HepG2 (cell line): ENCODE data around the gene CTNNA1. TPM values are rescaled to one million over a fixed set of nuclear protein-coding genes. Genes with fewer than 3 reads are reported as not detected.

Experiments used
- ATAC-seq: fragments of 200-7000 bp; cut with Tn5 transposase; 3 replicates; pipeline ENCODE4 v1.9.1; 2020; ENCODE audit warnings: mild to moderate bottlenecking, moderate library complexity
- BruUV-seq: library from RNA; stranded (reverse); fragments of 400-500 nt; replicated peaks from 2 replicates; lab custom pipeline; 2021; lab: Mats Ljungman, UMichigan
- CTCF ChIA-PET: fragments of 300-600 bp; formaldehyde crosslinking; extraction: SDS; loops from one replicate; lab custom pipeline; 2021; ENCODE audit warnings: low total read pairs, inconsistent platforms, low intra/inter-chr PET ratio; lab: Yijun Ruan, JAX
- POLR2A ChIA-PET: fragments of 350-600 bp; sonication (Branson Sonifier 250); formaldehyde crosslinking; loops from one replicate; lab custom pipeline; 2020; ENCODE audit warnings: antibody characterized with exemption, inconsistent platforms; lab: Yijun Ruan, JAX
- DNase-seq: peaks from one replicate; pipeline ENCODE4 v3.0.0-alpha.2; 2015; ENCODE audit warnings: low spot score
- FAIRE-seq: peaks from 3 replicates; lab custom pipeline; 2011; peaks lifted over from hg19 to GRCh38; lab: Jason Lieb, UNC
- H2AFZ ChIP-seq: one replicate; pipeline ENCODE4 v1.6.1; 2011; ENCODE audit warnings: low read length, inconsistent platforms
- H3K27ac ChIP-seq: fragments of 300-600 bp; 3 replicates; pipeline ENCODE4 v1.8.0; 2011; ENCODE audit warnings: mixed run types, mild to moderate bottlenecking, mixed read lengths, low read length, inconsistent platforms; ENCODE audit not compliant: insufficient read depth; ENCODE audit errors: extremely low read length
- H3K27me3 ChIP-seq, 2 experiments: fragments of 200-600 bp in 1 of 2; 2 replicates in 1 of 2; 3 replicates in 1 of 2; pipeline versions ENCODE4 v1.6.0 to v1.8.0; 2011; ENCODE audit warnings: low read length in 2 of 2, mild to moderate bottlenecking in 2 of 2, moderate library complexity in 2 of 2, inconsistent platforms in 1 of 2; ENCODE audit not compliant: insufficient read depth in 2 of 2, control insufficient read depth in 1 of 2
- H3K36me3 ChIP-seq, 2 experiments: fragments of 200-600 bp in 1 of 2; replicated peaks in 1 of 2; 2 replicates in 1 of 2; 3 replicates in 1 of 2; pipeline versions ENCODE4 v1.5.1 to v1.8.0; 2011; ENCODE audit warnings: low read length in 2 of 2, inconsistent platforms in 1 of 2; ENCODE audit not compliant: insufficient read depth in 2 of 2, control insufficient read depth in 1 of 2
- H3K4me1 ChIP-seq: 2 replicates; pipeline ENCODE4 v1.5.1; 2012; ENCODE audit warnings: low read length, inconsistent platforms; ENCODE audit not compliant: insufficient read depth
- H3K4me2 ChIP-seq: 2 replicates; pipeline ENCODE4 v1.6.0; 2011; ENCODE audit warnings: low read depth, low read length, inconsistent platforms
- H3K4me3 ChIP-seq, 3 experiments: fragments of 200-600 bp in 1 of 3; sonication (generic), shearing (Covaris generic) in 1 of 3; replicated peaks in 1 of 3; 2 replicates each; pipeline ENCODE4 v1.5.1; 2011 to 2016; ENCODE audit warnings: low read length in 3 of 3, inconsistent platforms in 2 of 3, low read depth in 2 of 3, mild to moderate bottlenecking in 2 of 3, control low read depth in 1 of 3, mixed read lengths in 1 of 3; ENCODE audit not compliant: insufficient read depth in 1 of 3
- H3K79me2 ChIP-seq: one replicate; pipeline ENCODE4 v1.6.1; 2011; ENCODE audit warnings: low read length, inconsistent platforms; ENCODE audit not compliant: insufficient read depth
- H3K9ac ChIP-seq: 2 replicates; pipeline ENCODE4 v1.6.0; 2011; ENCODE audit warnings: mild to moderate bottlenecking, low read depth, low read length, inconsistent platforms; ENCODE audit not compliant: insufficient read depth
- H3K9me3 ChIP-seq: 2 replicates; pipeline ENCODE4 v1.5.1; 2012; ENCODE audit warnings: mild to moderate bottlenecking, low read length
- H4K20me1 ChIP-seq: 2 replicates; pipeline ENCODE4 v1.6.0; 2011; ENCODE audit warnings: inconsistent platforms, mild to moderate bottlenecking, low read length, moderate library complexity; ENCODE audit not compliant: insufficient read depth
- AFF4 ChIP-seq: sonication (generic); formaldehyde crosslinking; IDR thresholded peaks from 2 replicates; pipeline ENCODE4 v1.4.0; 2020; ENCODE audit warnings: missing genetic modification reagents
- HNRNPH1 ChIP-seq: fragments of 200-400 bp; formaldehyde crosslinking; optimal IDR thresholded peaks from 2 replicates; pipeline ENCODE3; 2017; ENCODE audit warnings: mild to moderate bottlenecking, low read depth, low read length
- MNT ChIP-seq: fragments of 450-650 bp; IDR thresholded peaks from 2 replicates; pipeline ENCODE4 v1.6.1; 2016
- MXD3 ChIP-seq: IDR thresholded peaks from 2 replicates; pipeline ENCODE4 v1.6.1; 2016; ENCODE audit warnings: mild to moderate bottlenecking, missing biosample characterization, missing genetic modification reagents
- PCBP1 ChIP-seq: fragments of 200-400 bp; formaldehyde crosslinking; IDR thresholded peaks from 2 replicates; pipeline ENCODE4 v1.6.1; 2017; ENCODE audit warnings: mild to moderate bottlenecking, low read depth, low read length, borderline replicate concordance
- POLR2AphosphoS2 ChIP-seq: IDR thresholded peaks from 2 replicates; pipeline ENCODE4 v1.6.1; 2011; ENCODE audit warnings: low read depth, low read length, improper control_type of control experiment
- RAD51 ChIP-seq: fragments of 450-650 bp; IDR thresholded peaks from 2 replicates; pipeline ENCODE4 v1.6.1; 2016; ENCODE audit warnings: borderline replicate concordance
- TCF7L2 ChIP-seq: IDR thresholded peaks from 2 replicates; pipeline ENCODE4 v1.6.1; 2011; ENCODE audit warnings: mild to moderate bottlenecking, low read depth, low read length, moderate library complexity
- ZFP1 ChIP-seq: IDR thresholded peaks from 2 replicates; pipeline ENCODE4 v1.6.1; 2016
- ZHX1 ChIP-seq: sonication (generic); formaldehyde crosslinking; IDR thresholded peaks from 2 replicates; pipeline ENCODE4 v1.8.1; 2022; ENCODE audit warnings: low read depth, mild to moderate bottlenecking, missing genetic modification reagents
- ZNF101 ChIP-seq: sonication (generic); formaldehyde crosslinking; IDR thresholded peaks from 2 replicates; pipeline ENCODE4 v1.4.0; 2020; ENCODE audit warnings: mild to moderate bottlenecking, low read depth, missing genetic modification reagents, borderline replicate concordance
- ZNF33B ChIP-seq: sonication (generic); formaldehyde crosslinking; IDR thresholded peaks from 2 replicates; pipeline ENCODE4 v1.5.1; 2020; ENCODE audit warnings: mild to moderate bottlenecking, missing genetic modification reagents
- ZNF563 ChIP-seq: sonication (generic); formaldehyde crosslinking; IDR thresholded peaks from 2 replicates; pipeline ENCODE4 v1.8.0; 2022; ENCODE audit warnings: mild to moderate bottlenecking, moderate library complexity, missing genetic modification reagents
- ZNF614 ChIP-seq: IDR thresholded peaks from 2 replicates; pipeline ENCODE4 v1.6.1; 2018; ENCODE audit warnings: missing biosample characterization, missing genetic modification reagents, inconsistent platforms, borderline replicate concordance
- ZNF670 ChIP-seq: sonication (generic); formaldehyde crosslinking; IDR thresholded peaks from 2 replicates; pipeline ENCODE4 v1.8.0; 2022; ENCODE audit warnings: mild to moderate bottlenecking, missing genetic modification reagents, borderline replicate concordance
- ZNF749 ChIP-seq: sonication (generic); formaldehyde crosslinking; IDR thresholded peaks from 2 replicates; pipeline ENCODE4 v1.8.0; 2022; ENCODE audit warnings: mild to moderate bottlenecking, missing genetic modification reagents, moderate library complexity, borderline replicate concordance
- ZNF776 ChIP-seq: sonication (generic); formaldehyde crosslinking; IDR thresholded peaks from 2 replicates; pipeline ENCODE4 v1.4.0; 2020; ENCODE audit warnings: mild to moderate bottlenecking, missing genetic modification reagents
- WGBS: methylation state at CpG from one replicate; pipeline ENCODE4 v1.1.6; 2017; ENCODE audit warnings: low lambda C conversion rate; 5-methylcytosine and 5-hydroxymethylcytosine counted together
- in situ Hi-C: cut with HindIII; loops from 2 replicates; pipeline ENCODE4 v1.10.0; 2017; ENCODE audit warnings: low pct_unique_long_range_greater_than_20kb; ENCODE audit not compliant: extremely low pct_ligation_motif_present
- intact Hi-C: fragments of 100-400 bp; cut with micrococcal nuclease; formaldehyde crosslinking; loops from one replicate; pipeline ENCODE4 v1.10.0; 2022; ENCODE audit not compliant: unreplicated experiment
- polyA plus RNA-seq, 8 experiments: library from polyadenylated mRNA; depleted of rRNA in 3 of 8; stranded (reverse) in 7 of 8; unstranded in 1 of 8; fragments of >200 nt; fragmentation: Illumina TruSeq in 4 of 8; extraction: Trizol in 4 of 8; gene quantifications; 2 replicates each; pipeline versions ENCODE4 v1.2.1 to v1.2.3, GENCODE V29; 2011 to 2016; ENCODE audit warnings: low read depth in 4 of 8, missing spikeins in 1 of 8, mixed read lengths in 1 of 8; ENCODE audit not compliant: insufficient read depth in 1 of 8
- total RNA-seq, 5 experiments: library from RNA; depleted of rRNA; stranded (reverse); fragments of >200 nt; fragmentation: Illumina TruSeq; extraction: Trizol; gene quantifications; 2 replicates each; pipeline ENCODE4 v1.2.3, GENCODE V29; 2016; ENCODE audit warnings: low read depth in 1 of 5

CTNNA1 gene
- total and polyA plus RNA-seq, 2 of the 13 experiments (the other 11 are each of a cell fraction or from before 2014, with no cell fraction given) = 66.8 to 162 TPM

GRCh38 chr5:138949988-138950387 is 196.8 kb downstream of the CTNNA1 start:
- CTCF ChIA-PET = no interaction called here
- H3K79me2 ChIP-seq = no peaks in the 10 kb centered on the region
- no peak for FAIRE-seq
- in situ Hi-C loops = loop anchor here (25.0 kb wide), 1 partner anchor 312 kb away; no protein-coding TSS in a partner anchor
- no peaks in the 10 kb centered on the region for H4K20me1 ChIP-seq
- H3K27me3 ChIP-seq = no peaks in the 10 kb centered on the region
- H3K9me3 ChIP-seq = no peaks in the 10 kb centered on the region
- H3K4me3 ChIP-seq = no peak overlapping the region
- BruUV-seq = no TSS peak
- peaks cover 0 to 2% of the 10 kb centered on the region in 2 experiments; a peak in 2 of 5 replicates for H3K36me3 ChIP-seq
- 100% methylated on average over 2 of the region's 3 CpGs for WGBS
- peaks cover 21% of the 10 kb centered on the region for H3K4me1 ChIP-seq
- intact Hi-C loops = no loop called here
- no peak overlapping the region for H3K4me2 ChIP-seq
- H3K27ac ChIP-seq = no peak overlapping the region
- DNase-seq = no peak
- POLR2A ChIA-PET = no interaction called here
- ATAC-seq = no peak
- H3K9ac ChIP-seq = no peak overlapping the region
- H2AFZ ChIP-seq = no peak overlapping the region
- TF ChIP-seq ZHX1 (no peak), TCF7L2 (no peak), ZNF563 (CRISPR knock-in tag) (no peak), POLR2AphosphoS2 (no peak), PCBP1 (no peak), ZNF670 (CRISPR knock-in tag) (no peak), ZNF776 (CRISPR knock-in tag) (no peak), ZNF749 (CRISPR knock-in tag) (no peak), MNT (no peak), RAD51 (no peak), AFF4 (no peak), HNRNPH1 (no peak), MXD3 (CRISPR knock-in tag) (no peak), ZNF101 (CRISPR knock-in tag) (no peak), ZNF33B (no peak), ZNF614 (no peak), ZFP1 (no peak)
